KOPT-K1 (cell line): Measurements from ENCODE around the gene SERPINB11.
"Not testable (repeated sequence)": the region's sequence is repeated elsewhere in the genome, so short reads cannot be mapped to it uniquely, and the experiment has no call there.

Experiments
- H3K27ac ChIP-seq: fragments of 200-600 bp; sonication (generic); 2 replicates; pipeline ENCODE4 v1.5.1; 2016; ENCODE audit warnings: antibody characterized with exemption, mild to moderate bottlenecking, low read depth, low read length; ENCODE audit not compliant: poor library complexity, severe bottlenecking
- H3K36me3 ChIP-seq: fragments of 200-600 bp; sonication (generic); 2 replicates; pipeline ENCODE4 v1.5.1; 2017; ENCODE audit warnings: antibody characterized with exemption, mild to moderate bottlenecking, low read length, moderate library complexity; ENCODE audit not compliant: insufficient read depth
- H3K9me3 ChIP-seq: fragments of 200-600 bp; sonication (generic); 2 replicates; pipeline ENCODE4 v1.5.1; 2017; ENCODE audit warnings: antibody characterized with exemption, low read length, mild to moderate bottlenecking; ENCODE audit not compliant: insufficient read depth, poor library complexity, severe bottlenecking

SERPINB11 gene

GRCh38 chr18:63758615-63759240, 56.0 kb downstream of the SERPINB11 start:
- no peaks in the 10 kb centered on the region for H3K9me3 ChIP-seq
- H3K27ac ChIP-seq = no peak overlapping the region
- H3K36me3 ChIP-seq = no peaks in the 10 kb centered on the region

- H3K9me3 ChIP-seq, H3K27ac ChIP-seq: not testable (repeated sequence)
Observed at GRCh38 chr18:63759786-63760185, 57.0 kb downstream of the SERPINB11 start.

GRCh38 chr18:63762518-63762917, 59.8 kb downstream of the SERPINB11 start:
- H3K9me3 ChIP-seq = no peaks in the 10 kb centered on the region
- H3K36me3 ChIP-seq = no peaks in the 10 kb centered on the region
- H3K27ac ChIP-seq = no peak overlapping the region

More at GRCh38 chr18:63759786-63760185, 57.0 kb downstream of the SERPINB11 start:
- not testable (repeated sequence) for H3K36me3 ChIP-seq

GRCh38 chr18:63763831-63764600, 61.3 kb downstream of the SERPINB11 start:
- no peaks in the 10 kb centered on the region for H3K9me3 ChIP-seq
- H3K36me3 ChIP-seq = no peaks in the 10 kb centered on the region
- H3K27ac ChIP-seq = no peak overlapping the region

GRCh38 chr18:63765837-63766236, 63.1 kb downstream of the SERPINB11 start:
- Histone ChIP-seq H3K36me3 (no peaks in the 10 kb centered on the region), H3K9me3 (no peaks in the 10 kb centered on the region), H3K27ac (no peak overlapping the region)
